SK-N-SH (cell line): ENCODE data around the gene SRD5A2.

Experiments
- CTCF ChIP-seq: fragments of 200-600 bp; sonication (generic); IDR thresholded peaks from 2 replicates; pipeline ENCODE4 v1.6.1; 2017; ENCODE audit warnings: antibody characterized with exemption, mild to moderate bottlenecking, moderate library complexity
- GABPA ChIP-seq: IDR thresholded peaks from 2 replicates; pipeline ENCODE4 v1.4.0; 2012; ENCODE audit warnings: low read depth, mild to moderate bottlenecking
- PBX3 ChIP-seq: IDR thresholded peaks from 2 replicates; pipeline ENCODE4; 2012
- RFX5 ChIP-seq: IDR thresholded peaks from 2 replicates; pipeline ENCODE4 v1.6.1; 2012; ENCODE audit warnings: mild to moderate bottlenecking, improper control_type of control experiment, low read length

GRCh38 chr2:31474296-31474695 lies 106.4 kb downstream of the SRD5A2 start:
- TF ChIP-seq CTCF (no peak), PBX3 (no peak), GABPA (no peak), RFX5 (no peak)
